Endothelial cell of umbilical vein (primary cell): ENCODE data around the gene SLC22A23. TPM values are rescaled to one million over a fixed set of nuclear protein-coding genes. Genes with fewer than 3 reads are reported as not detected.

ENCODE experiments used
- BruUV-seq: library from RNA; stranded (reverse); fragments of 400-500 nt; replicated peaks from 2 replicates; lab custom pipeline; 2021; lab: Mats Ljungman, UMichigan
- CTCF ChIA-PET: fragments of 300-600, 350-600 bp; sonication (Branson Sonifier 250); formaldehyde crosslinking; loops from one replicate; lab custom pipeline; 2021; ENCODE audit warnings: antibody characterized with exemption, inconsistent platforms; lab: Charles Lee
- POLR2A ChIA-PET: fragments of 300-600, 350-600 bp; sonication (Branson Sonifier 250); formaldehyde crosslinking; loops from one replicate; lab custom pipeline; 2021; ENCODE audit warnings: antibody characterized with exemption, inconsistent platforms; lab: Charles Lee
- DNase-seq: peaks from one replicate; pipeline ENCODE4 v3.0.0-alpha.2; 2011; ENCODE audit warnings: low read depth, low spot score
- FAIRE-seq: peaks from 2 replicates; lab custom pipeline; 2011; peaks lifted over from hg19 to GRCh38; lab: Jason Lieb, UNC
- H2AFZ ChIP-seq: 2 replicates; pipeline ENCODE4 v1.6.0; 2012; ENCODE audit warnings: low read depth, low read length, control low read depth, inconsistent platforms
- H3K27ac ChIP-seq: 2 replicates; pipeline ENCODE4 v1.5.1; 2011; ENCODE audit warnings: low read depth, mild to moderate bottlenecking, control low read depth, low read length, moderate library complexity; ENCODE audit not compliant: insufficient read depth
- H3K27me3 ChIP-seq, 2 experiments: 2 replicates each; pipeline versions ENCODE4 v1.6.0 to v1.6.1; 2011; ENCODE audit warnings: low read length in 2 of 2, mixed read lengths in 1 of 2; ENCODE audit not compliant: control insufficient read depth in 2 of 2, insufficient read depth in 2 of 2
- H3K36me3 ChIP-seq, 2 experiments: 2 replicates in 1 of 2; 3 replicates in 1 of 2; pipeline ENCODE4 v1.5.1; 2011; ENCODE audit warnings: low read length in 2 of 2, mild to moderate bottlenecking in 1 of 2, moderate library complexity in 1 of 2; ENCODE audit not compliant: control insufficient read depth in 2 of 2, insufficient read depth in 2 of 2; ENCODE audit errors: extremely low read depth in 1 of 2
- H3K4me1 ChIP-seq: 3 replicates; pipeline ENCODE4 v1.5.1; 2011; ENCODE audit warnings: mild to moderate bottlenecking, low read length; ENCODE audit not compliant: control insufficient read depth, insufficient read depth; ENCODE audit errors: extremely low read depth
- H3K4me2 ChIP-seq: 2 replicates; pipeline ENCODE4 v1.6.1; 2011; ENCODE audit warnings: low read length, control low read depth, mixed read lengths; ENCODE audit not compliant: insufficient read depth
- H3K4me3 ChIP-seq, 3 experiments: fragments of 200-600 bp in 1 of 3; sonication (generic), shearing (Covaris generic) in 1 of 3; replicated peaks in 1 of 3; 2 replicates each; pipeline ENCODE4 v1.5.1; 2011 to 2016; ENCODE audit warnings: control low read depth in 3 of 3, low read length in 3 of 3, mild to moderate bottlenecking in 2 of 3, inconsistent platforms in 1 of 3, low read depth in 1 of 3, moderate library complexity in 1 of 3; ENCODE audit not compliant: insufficient read depth in 1 of 3
- H3K79me2 ChIP-seq: 2 replicates; pipeline ENCODE4 v1.6.0; 2012; ENCODE audit warnings: low read length, inconsistent platforms; ENCODE audit not compliant: control insufficient read depth, insufficient read depth
- H3K9ac ChIP-seq: replicated peaks from 2 replicates; pipeline ENCODE3; 2011; ENCODE audit warnings: low read length, control low read depth; ENCODE audit not compliant: insufficient read depth; ENCODE audit errors: extremely low read depth
- H3K9me1 ChIP-seq: replicated peaks from 3 replicates; pipeline ENCODE4 v1.6.0; 2011; ENCODE audit warnings: mild to moderate bottlenecking, low read length; ENCODE audit not compliant: control insufficient read depth, insufficient read depth; ENCODE audit errors: extremely low read depth
- H3K9me3 ChIP-seq: replicated peaks from 2 replicates; pipeline ENCODE4 v1.5.1; 2012; ENCODE audit warnings: low read length, inconsistent platforms; ENCODE audit not compliant: control insufficient read depth, insufficient read depth
- H4K20me1 ChIP-seq: replicated peaks from 2 replicates; pipeline ENCODE3; 2011; ENCODE audit warnings: mild to moderate bottlenecking, low read length; ENCODE audit not compliant: control insufficient read depth, insufficient read depth; ENCODE audit errors: extremely low read depth
- CTCF ChIP-seq, 2 donors: IDR thresholded peaks; 1 replicate in 1 of 2; 2 replicates in 1 of 2; pipeline ENCODE4 v1.5.1; 2011; ENCODE audit warnings: low read length in 2 of 2, mild to moderate bottlenecking in 2 of 2, moderate library complexity in 2 of 2, control low read depth in 1 of 2, inconsistent platforms in 1 of 2, low read depth in 1 of 2; ENCODE audit not compliant: insufficient read depth in 1 of 2; ENCODE audit errors: extremely low read depth in 1 of 2
- EZH2 ChIP-seq: IDR thresholded peaks from 2 replicates; pipeline ENCODE4 v1.6.1; 2012; ENCODE audit warnings: borderline replicate concordance, low read depth, mild to moderate bottlenecking, moderate library complexity, low read length, inconsistent platforms; ENCODE audit not compliant: severe bottlenecking
- FOS ChIP-seq: IDR thresholded peaks from 2 replicates; pipeline ENCODE4 v1.6.1; 2011; ENCODE audit warnings: mild to moderate bottlenecking, low read length, moderate library complexity, borderline replicate concordance; ENCODE audit not compliant: insufficient read depth
- GATA2 ChIP-seq: IDR thresholded peaks from 2 replicates; pipeline ENCODE4 v1.7.0; 2011; ENCODE audit warnings: low read depth, mild to moderate bottlenecking, moderate library complexity, mixed read lengths, low read length; ENCODE audit not compliant: insufficient read length, insufficient read depth
- JUN ChIP-seq: IDR thresholded peaks from 2 replicates; pipeline ENCODE4 v1.6.1; 2011; ENCODE audit warnings: borderline replicate concordance, low read depth; ENCODE audit not compliant: insufficient read length, insufficient read depth
- MYC ChIP-seq: IDR thresholded peaks from one replicate; pipeline ENCODE4 v1.6.1; 2011; ENCODE audit warnings: mild to moderate bottlenecking, low read depth, low read length
- POLR2A ChIP-seq: IDR thresholded peaks from 2 replicates; pipeline ENCODE4 v1.6.1; 2012; ENCODE audit warnings: low read depth, mild to moderate bottlenecking, control low read depth, low read length
- POLR2AphosphoS5 ChIP-seq: IDR thresholded peaks from 2 replicates; pipeline ENCODE4 v1.6.1; 2012; ENCODE audit warnings: low read depth, mild to moderate bottlenecking, control low read depth, low read length, moderate library complexity; ENCODE audit not compliant: insufficient read depth
- dilution Hi-C: fragments of 300-500 bp; cut with MboI; formaldehyde crosslinking; loops from one replicate; pipeline ENCODE4 v1.15.0; 2019; ENCODE audit warnings: low sequenced_read_pairs; ENCODE audit not compliant: extremely low pct_ligation_motif_present
- intact Hi-C: fragments of 100-400 bp; cut with micrococcal nuclease; formaldehyde crosslinking; loops from one replicate; pipeline ENCODE4 v1.10.0; 2022
- polyA plus RNA-seq, 4 experiments: library from polyadenylated mRNA; depleted of rRNA in 3 of 4; stranded (reverse) in 3 of 4; unstranded in 1 of 4; fragments of >200 nt; gene quantifications; 2 replicates each; pipeline versions ENCODE4 v1.2.1 to v1.2.3, GENCODE V29; 2011 to 2012; ENCODE audit warnings: missing spikeins in 1 of 4
- total RNA-seq: library from RNA; stranded (reverse); gene quantifications from 2 replicates; pipeline ENCODE4 v1.2.3, GENCODE V29; 2021
- TF ChIP-seq, protein P1 (sequence below): IDR thresholded peaks from 2 replicates; pipeline ENCODE4 v1.6.1; 2011; ENCODE audit not compliant: insufficient read depth, insufficient read length

SLC22A23 gene
- total and polyA plus RNA-seq, 2 donors (not counting 3 experiments of a cell fraction or from before 2014, with no cell fraction given) = 4.2 to 14.3 TPM

- Histone ChIP-seq H3K4me1 (peaks cover 3% of the 10 kb centered on the region), H2AFZ (no peak overlapping the region), H3K36me3 (no peaks in the 10 kb centered on the region), H3K9ac (no peak overlapping the region), H3K27ac (no peak overlapping the region), H3K79me2 (no peaks in the 10 kb centered on the region), H3K9me1 (no peaks in the 10 kb centered on the region), H4K20me1 (no peaks in the 10 kb centered on the region), H3K9me3 (no peaks in the 10 kb centered on the region), H3K4me2 (no peak overlapping the region), H3K27me3 (no peaks in the 10 kb centered on the region), H3K4me3 (no peak overlapping the region)
- intact Hi-C loops (no loop called here), dilution Hi-C loops (no loop called here)
- CTCF ChIA-PET = interaction anchor here (0.7 to 1.1 kb wide), 2 partner anchors 8 to 35 kb away, joined by 3 to 4 read pairs; no protein-coding TSS in a partner anchor
- BruUV-seq = no TSS peak
- no peak for DNase-seq
- TF ChIP-seq POLR2AphosphoS5 (no peak), MYC (no peak), CTCF (IDR thresholded peaks at IDR 0.05; ENCODE audit: extremely low read depth in 1 of 2, insufficient read depth in 1 of 2, low read depth in 1 of 2, low read length in 2 of 2) (no peak), EZH2 (no peak)
- POLR2A ChIA-PET = interaction anchor here (0.6 kb wide), 1 partner anchor 10 kb away, joined by 7 read pairs; no protein-coding TSS in a partner anchor
- no peak for FAIRE-seq
Observed at GRCh38 chr6:3376064-3376463, 80.8 kb downstream of the SLC22A23 start.

- no peak overlapping the region for H2AFZ ChIP-seq
- H3K27me3 ChIP-seq = no peaks in the 10 kb centered on the region
- DNase-seq (no peak), FAIRE-seq (no peak)
- ChIA-PET CTCF (no interaction called here), POLR2A (no interaction called here)
- no TSS peak for BruUV-seq
- H3K4me3 ChIP-seq = no peak overlapping the region
- no peaks in the 10 kb centered on the region for H3K36me3 ChIP-seq
- H3K79me2 ChIP-seq = no peaks in the 10 kb centered on the region
- intact Hi-C loops = no loop called here
- H3K4me2 ChIP-seq = no peak overlapping the region
- no peak overlapping the region for H3K9ac ChIP-seq
- dilution Hi-C loops = no loop called here
- H3K9me1 ChIP-seq = no peaks in the 10 kb centered on the region
- peaks cover 3% of the 10 kb centered on the region for H3K4me1 ChIP-seq
- no peak overlapping the region for H3K27ac ChIP-seq
- TF ChIP-seq, protein P1, sequence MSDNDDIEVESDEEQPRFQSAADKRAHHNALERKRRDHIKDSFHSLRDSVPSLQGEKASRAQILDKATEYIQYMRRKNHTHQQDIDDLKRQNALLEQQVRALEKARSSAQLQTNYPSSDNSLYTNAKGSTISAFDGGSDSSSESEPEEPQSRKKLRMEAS = no peak
- no peak for TF ChIP-seq FOS
- no peak for TF ChIP-seq CTCF (IDR thresholded peaks at IDR 0.05; ENCODE audit: extremely low read depth in 1 of 2, insufficient read depth in 1 of 2, low read depth in 1 of 2, low read length in 2 of 2)
- TF ChIP-seq JUN = no peak
- no peak for TF ChIP-seq POLR2A
- TF ChIP-seq GATA2 = no peak
- no peak for TF ChIP-seq POLR2AphosphoS5
- no peak for TF ChIP-seq MYC
- TF ChIP-seq EZH2 = no peak
- H3K9me3 ChIP-seq = no peaks in the 10 kb centered on the region
- no peaks in the 10 kb centered on the region for H4K20me1 ChIP-seq
Observed at GRCh38 chr6:3373597-3374203, 83.2 kb downstream of the SLC22A23 start.
